MCF 10A (cell line): ENCODE data around the gene ROBO2. TPM values are rescaled to one million over a fixed set of nuclear protein-coding genes. Genes with fewer than 3 reads are reported as not detected.

ENCODE experiments used
- BruUV-seq: library from RNA; stranded (reverse); fragments of 400-500 nt; replicated peaks from 2 replicates; lab custom pipeline; 2021; lab: Mats Ljungman, UMichigan
- CTCF ChIA-PET: fragments of 300-600 bp; sonication (Branson Sonifier 250); formaldehyde crosslinking; extraction: SDS; loops from one replicate; lab custom pipeline; 2021; ENCODE audit warnings: antibody characterized with exemption, inconsistent platforms; lab: Yijun Ruan, JAX
- POLR2A ChIA-PET: fragments of 300-600, 350-650 bp; sonication (Branson Sonifier 250); formaldehyde crosslinking; extraction: SDS; loops from one replicate; lab custom pipeline; 2020; ENCODE audit warnings: antibody characterized with exemption, inconsistent platforms; lab: Yijun Ruan, JAX
- DNase-seq: peaks from one replicate; pipeline ENCODE4 v3.0.0-alpha.2; 2018; ENCODE audit not compliant: unreplicated experiment
- H3K27ac Mint-ChIP-seq: one replicate; pipeline ENCODE4 v1.8.0; 2022; ENCODE audit warnings: mild to moderate bottlenecking, low read depth, mixed read lengths; ENCODE audit not compliant: unreplicated experiment
- H3K27me3 Mint-ChIP-seq: one replicate; pipeline ENCODE4 v1.8.0; 2022; ENCODE audit warnings: mixed read lengths; ENCODE audit not compliant: insufficient read depth, unreplicated experiment
- H3K36me3 Mint-ChIP-seq: one replicate; pipeline ENCODE4 v1.8.0; 2022; ENCODE audit warnings: mild to moderate bottlenecking, moderate library complexity, mixed read lengths; ENCODE audit not compliant: insufficient read depth, unreplicated experiment
- H3K4me1 Mint-ChIP-seq: one replicate; pipeline ENCODE4 v1.8.0; 2022; ENCODE audit warnings: mixed read lengths; ENCODE audit not compliant: insufficient read depth, unreplicated experiment
- H3K4me3 Mint-ChIP-seq: one replicate; pipeline ENCODE4 v1.8.0; 2022; ENCODE audit warnings: mild to moderate bottlenecking, moderate library complexity, mixed read lengths; ENCODE audit not compliant: unreplicated experiment
- H3K9me3 Mint-ChIP-seq: one replicate; pipeline ENCODE4 v1.8.0; 2022; ENCODE audit warnings: mixed read lengths; ENCODE audit not compliant: unreplicated experiment
- CTCF ChIP-seq: fragments of 200-600 bp; IDR thresholded peaks from one replicate; pipeline ENCODE4 v1.8.0; 2022; ENCODE audit warnings: antibody characterized with exemption, mild to moderate bottlenecking; ENCODE audit not compliant: unreplicated experiment
- intact Hi-C: fragments of 100-400 bp; cut with micrococcal nuclease; formaldehyde crosslinking; loops from 2 replicates; pipeline ENCODE4 v1.14.1; 2022
- total RNA-seq: library from RNA; stranded (reverse); gene quantifications from 2 replicates; pipeline ENCODE4 v1.2.3, GENCODE V29; 2022

Gene ROBO2
- total RNA-seq, 1 experiment from 2014 or later, result not detected

GRCh38 chr3:77514766-77515165 is 474.9 kb downstream of the ROBO2 start:
- TF ChIP-seq CTCF, result no peak
- ChIA-PET CTCF (no interaction called here), POLR2A (interaction anchor here (1.2 kb wide), 1 partner anchor 10 kb away, joined by 4 read pairs; no protein-coding TSS in a partner anchor)
- Mint-ChIP-seq H3K36me3 (no peaks in the 10 kb centered on the region), H3K9me3 (no peaks in the 10 kb centered on the region), H3K4me1 (no peaks in the 10 kb centered on the region), H3K27ac (no peak overlapping the region), H3K4me3 (no peak overlapping the region), H3K27me3 (no peaks in the 10 kb centered on the region)
- no TSS peak for BruUV-seq
- DNase-seq, result no peak
- intact Hi-C loops, result no loop called here

GRCh38 chr3:77524463-77524862 is 484.6 kb downstream of the ROBO2 start:
- no peak for DNase-seq

GRCh38 chr3:77524946-77525682 is 485.2 kb downstream of the ROBO2 start:
- ChIA-PET POLR2A (interaction anchor here (0.6 to 1.2 kb wide), 2 partner anchors 10 to 273 kb away, joined by 4 read pairs; no protein-coding TSS in a partner anchor), CTCF (interaction anchor here (0.6 kb wide), 1 partner anchor 132 kb away, joined by 4 read pairs; no protein-coding TSS in a partner anchor)
- Mint-ChIP-seq H3K9me3 (no peaks in the 10 kb centered on the region), H3K4me3 (no peak overlapping the region), H3K36me3 (no peaks in the 10 kb centered on the region), H3K27ac (no peak overlapping the region), H3K27me3 (no peaks in the 10 kb centered on the region), H3K4me1 (no peaks in the 10 kb centered on the region)
- no peak for DNase-seq
- no TSS peak for BruUV-seq
- no peak for TF ChIP-seq CTCF
- intact Hi-C loops, result no loop called here

More at GRCh38 chr3:77524463-77524862, 484.6 kb downstream of the ROBO2 start:
- no TSS peak for BruUV-seq
- Mint-ChIP-seq H3K4me1 (no peaks in the 10 kb centered on the region), H3K4me3 (no peak overlapping the region), H3K9me3 (no peaks in the 10 kb centered on the region), H3K27ac (no peak overlapping the region), H3K36me3 (no peaks in the 10 kb centered on the region), H3K27me3 (no peaks in the 10 kb centered on the region)
- TF ChIP-seq CTCF, result no peak
- POLR2A ChIA-PET, result interaction anchor here (1.2 kb wide), 1 partner anchor 9 kb away, joined by 4 read pairs; no protein-coding TSS in a partner anchor
- intact Hi-C loops, result no loop called here
- CTCF ChIA-PET, result no interaction called here

- no peaks in the 10 kb centered on the region for H3K4me1 Mint-ChIP-seq
- no peaks in the 10 kb centered on the region for H3K9me3 Mint-ChIP-seq
- no peaks in the 10 kb centered on the region for H3K36me3 Mint-ChIP-seq
- no TSS peak for BruUV-seq
- no peak overlapping the region for H3K4me3 Mint-ChIP-seq
- no peak overlapping the region for H3K27ac Mint-ChIP-seq
- DNase-seq, result no peak
- ChIA-PET POLR2A (no interaction called here), CTCF (no interaction called here)
- intact Hi-C loops, result no loop called here
- H3K27me3 Mint-ChIP-seq, result no peaks in the 10 kb centered on the region
- no peak for TF ChIP-seq CTCF
These were observed 486.7 kb downstream of the ROBO2 start for GRCh38 chr3:77526573-77527113.
